HG02870 (cell line): ENCODE results near the gene SCRG1.

Experiments
- ATAC-seq: cut with Tn5 transposase; IDR thresholded peaks from one replicate; pipeline ENCODE4 v1.9.1; 2021; ENCODE audit warnings: mild to moderate bottlenecking, moderate library complexity; ENCODE audit not compliant: unreplicated experiment

The SCRG1 gene

DNA sequence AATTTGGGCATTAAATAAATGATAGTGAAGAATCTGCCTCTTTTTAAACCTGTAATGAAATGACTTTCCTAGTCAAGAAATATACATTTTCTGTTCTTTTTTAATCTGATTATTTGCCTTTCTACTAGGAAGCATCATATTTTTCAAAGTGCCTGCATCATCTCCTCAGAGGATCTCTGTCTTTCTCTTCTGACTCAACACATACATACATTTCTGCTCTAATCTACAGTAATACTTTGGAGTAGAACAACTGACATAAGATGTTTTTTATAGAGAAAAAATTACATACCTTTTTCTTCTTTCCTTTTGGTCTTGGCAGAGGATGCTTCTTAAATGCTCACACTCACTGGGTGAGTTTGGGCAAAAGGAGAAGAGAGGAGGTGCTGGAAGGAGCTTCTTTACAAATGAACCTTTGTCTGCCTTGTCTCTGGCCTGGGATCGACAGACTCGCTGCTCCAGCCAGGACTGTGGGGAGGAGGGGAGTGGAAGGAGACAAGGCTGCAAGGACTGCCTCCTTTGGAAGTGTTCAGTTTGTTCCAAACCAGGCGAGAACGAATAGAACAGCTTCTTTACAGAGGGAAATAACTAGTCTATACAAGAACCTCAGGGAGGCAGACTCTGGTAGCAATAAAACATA is at the start of gene SCRG1:
SCRG1 (minus strand) TSS at position 338 of the 637 bp plus-strand sequence. CDS start 7,702 bp downstream, outside the sequence.
- no peak for ATAC-seq

GRCh38 chr4:173448103-173448502 is 49.2 kb upstream of the SCRG1 start:
- ATAC-seq: no peak

GRCh38 chr4:173446416-173446815 is 47.5 kb upstream of the SCRG1 start:
- ATAC-seq: peak; percentile 91

DNA sequence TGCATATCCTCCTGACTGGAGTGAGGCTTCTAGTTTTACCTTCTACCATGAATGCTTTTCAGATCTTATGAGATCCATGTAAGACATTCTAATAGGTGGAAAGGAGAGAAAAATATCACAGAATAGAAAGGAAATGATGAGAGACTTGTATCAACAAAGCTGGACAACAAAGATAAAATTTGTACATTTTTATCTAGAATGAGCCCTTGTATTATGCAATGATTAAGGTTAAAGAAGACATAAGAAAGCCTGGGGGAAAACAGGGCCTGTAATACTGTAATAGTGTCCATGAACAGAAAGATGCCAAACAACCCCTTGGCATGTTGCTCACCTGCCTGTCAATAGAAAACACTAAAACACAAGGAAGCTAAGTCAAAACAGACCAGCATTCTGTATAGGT is 44.2 kb upstream of the SCRG1 start:
- ATAC-seq: no peak

DNA sequence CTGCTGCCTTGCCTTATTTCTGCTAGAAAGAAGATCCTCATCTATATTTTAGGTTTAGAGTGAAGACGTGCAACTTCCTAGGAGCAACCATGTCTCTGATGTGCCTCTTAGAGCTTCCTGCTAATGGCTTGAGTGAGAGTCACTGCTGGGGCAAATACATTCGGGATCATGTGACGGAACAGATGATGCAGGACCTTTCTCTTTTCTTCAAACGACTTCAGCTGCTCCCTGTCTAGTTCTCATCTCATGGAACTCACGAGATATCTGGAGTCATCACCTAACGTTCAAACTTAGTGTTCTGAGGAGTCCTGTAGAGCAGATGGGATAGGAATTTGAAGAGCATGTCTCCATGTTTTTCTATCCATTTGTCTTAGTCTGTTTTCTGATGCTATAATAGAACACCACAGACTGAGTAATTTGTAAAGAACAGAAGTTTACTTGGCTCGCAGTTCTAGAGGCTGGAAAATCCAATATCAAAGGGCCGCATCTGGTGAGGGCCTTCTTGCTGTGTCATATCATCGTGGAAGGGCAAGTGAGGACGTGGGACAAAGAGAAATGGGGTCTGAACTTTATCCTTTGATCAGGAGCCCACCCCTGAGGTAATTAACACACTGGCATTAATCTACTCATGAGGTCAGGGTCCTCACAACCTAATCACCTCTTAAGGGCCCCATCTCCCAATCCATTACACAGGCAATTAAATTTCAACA is 43.5 kb upstream of the SCRG1 start:
- no peak for ATAC-seq

GRCh38 chr4:173440888-173441287 is 42.0 kb upstream of the SCRG1 start:
- ATAC-seq: no peak

GRCh38 chr4:173436771-173437265 is 37.9 kb upstream of the SCRG1 start:
- ATAC-seq: no peak

DNA sequence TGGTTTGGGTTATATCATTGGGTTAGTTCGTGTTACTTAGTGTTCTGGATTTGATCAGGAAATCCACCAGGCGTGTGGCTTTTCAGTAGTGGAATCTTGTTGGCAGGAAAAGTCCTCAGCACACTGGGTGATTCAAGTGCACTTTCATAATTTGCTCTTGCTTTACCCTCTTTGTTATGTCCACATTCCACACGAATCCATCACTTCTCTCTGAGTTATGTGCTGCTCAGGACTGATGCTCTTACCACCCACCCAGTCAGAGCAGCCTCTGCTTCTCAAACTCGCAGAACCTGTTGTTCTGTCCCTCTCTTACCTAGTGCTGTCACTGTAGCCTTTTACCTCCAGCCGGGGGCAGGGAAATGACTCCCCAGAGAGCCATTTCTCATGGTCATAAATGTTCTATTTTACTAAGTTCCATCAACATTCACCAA is 37.2 kb upstream of the SCRG1 start:
- no peak for ATAC-seq

DNA sequence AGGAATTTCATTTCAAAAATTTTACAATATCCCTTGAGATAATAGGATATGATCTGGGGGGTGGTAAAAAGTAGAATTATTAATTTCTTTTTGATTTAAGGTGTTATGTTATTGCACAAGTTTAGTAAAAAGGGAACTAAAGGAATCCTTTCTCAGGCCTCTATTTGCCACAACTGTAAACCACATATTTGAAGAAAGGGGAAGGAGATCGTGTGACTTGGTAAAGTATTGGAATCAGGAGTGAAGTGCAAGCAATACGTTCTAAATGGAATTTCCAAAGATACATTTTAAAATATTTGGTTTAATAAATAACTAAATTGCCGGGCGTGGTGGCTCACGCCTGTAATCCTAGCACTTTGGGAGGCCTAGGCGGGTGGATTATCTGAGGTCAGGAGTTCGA is 35.3 kb upstream of the SCRG1 start:
- no peak for ATAC-seq

GRCh38 chr4:173433447-173433846 is 34.5 kb upstream of the SCRG1 start:
- no peak for ATAC-seq

GRCh38 chr4:173432430-173432829 is 33.5 kb upstream of the SCRG1 start:
- ATAC-seq: peak; percentile 51

DNA sequence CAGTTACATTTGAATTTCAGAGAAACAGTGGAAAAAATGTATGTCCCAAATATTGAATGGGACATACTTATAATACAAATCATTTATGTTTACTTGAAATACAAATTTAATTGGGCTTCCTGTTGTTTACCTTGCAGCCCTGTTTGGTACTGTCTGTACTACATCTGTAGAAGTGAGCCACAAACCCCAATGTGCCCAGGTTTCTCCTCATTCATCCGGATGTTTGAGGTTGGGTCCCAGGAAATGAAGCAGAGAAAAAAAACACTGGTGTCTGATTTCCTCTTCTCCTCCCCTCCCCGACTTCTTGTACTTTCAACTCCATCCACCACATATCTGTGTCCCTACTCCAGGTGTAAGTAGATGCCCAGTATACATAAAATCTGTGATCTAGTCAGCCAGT is 27.1 kb upstream of the SCRG1 start:
- no peak for ATAC-seq

GRCh38 chr4:173424899-173425805 is 26.2 kb upstream of the SCRG1 start:
- no peak for ATAC-seq

GRCh38 chr4:173420801-173421200 is 21.9 kb upstream of the SCRG1 start:
- ATAC-seq: no peak

DNA sequence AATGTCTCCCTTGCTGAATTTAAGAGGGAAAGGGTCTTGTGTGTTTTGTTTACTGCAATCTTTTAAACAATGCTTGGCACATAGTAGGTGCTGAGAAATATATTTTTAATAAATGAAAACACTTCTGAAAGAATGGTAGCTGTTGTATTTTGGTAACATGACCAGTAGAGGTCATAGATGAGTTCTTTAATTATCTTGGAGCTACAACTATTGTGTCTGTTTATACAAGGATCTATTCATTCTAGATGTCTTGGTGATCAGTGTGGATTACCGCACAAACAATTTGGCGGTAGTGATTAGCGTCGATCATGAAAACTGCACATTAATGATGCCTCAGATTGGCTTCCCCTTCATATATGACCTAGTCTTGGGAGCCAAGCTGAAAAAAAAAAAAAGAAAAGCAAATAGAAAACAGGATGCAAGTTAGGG is 21.4 kb upstream of the SCRG1 start:
- ATAC-seq: peak; percentile 55

- ATAC-seq: no peak
Observed at GRCh38 chr4:173418639-173419038, 19.7 kb upstream of the SCRG1 start.

- ATAC-seq: no peak
Observed at GRCh38 chr4:173417833-173418232, 18.9 kb upstream of the SCRG1 start.

DNA sequence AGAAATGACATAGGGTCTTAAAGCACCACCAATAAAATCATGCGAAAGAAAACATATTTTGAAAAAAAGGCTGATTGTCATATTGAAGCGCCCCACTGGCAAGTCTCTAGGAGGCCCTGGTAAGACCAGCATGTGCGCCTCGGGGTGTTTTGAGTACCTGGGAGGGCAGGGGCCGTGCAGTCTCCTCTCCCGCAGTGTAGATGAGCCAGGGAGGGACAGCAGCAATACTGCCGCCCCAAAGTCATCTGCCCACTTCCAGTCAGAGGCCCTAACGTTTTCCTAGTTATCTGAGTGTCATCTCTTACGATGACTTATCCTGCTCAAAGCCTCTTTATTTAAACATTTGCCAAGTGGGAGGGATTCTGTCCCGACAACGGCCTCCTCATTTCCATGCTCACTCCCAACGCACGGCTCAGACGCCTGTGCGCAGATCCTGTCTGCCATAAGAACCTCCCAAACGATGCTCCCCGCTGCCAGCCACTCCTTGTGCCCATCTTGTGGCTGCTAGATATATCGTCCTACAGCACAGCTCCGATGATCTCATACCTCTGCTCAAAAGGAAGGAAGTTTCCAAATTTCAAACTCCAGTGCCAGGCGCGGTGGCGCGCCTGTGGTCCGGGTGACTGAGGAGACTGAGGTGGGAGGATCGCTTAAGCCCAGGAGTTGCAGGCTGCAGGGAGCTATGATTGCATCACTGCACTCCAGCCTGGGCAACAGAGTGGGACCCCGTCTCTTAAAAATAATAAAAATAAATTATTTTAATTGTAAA is 17.2 kb upstream of the SCRG1 start:
- ATAC-seq: no peak

DNA sequence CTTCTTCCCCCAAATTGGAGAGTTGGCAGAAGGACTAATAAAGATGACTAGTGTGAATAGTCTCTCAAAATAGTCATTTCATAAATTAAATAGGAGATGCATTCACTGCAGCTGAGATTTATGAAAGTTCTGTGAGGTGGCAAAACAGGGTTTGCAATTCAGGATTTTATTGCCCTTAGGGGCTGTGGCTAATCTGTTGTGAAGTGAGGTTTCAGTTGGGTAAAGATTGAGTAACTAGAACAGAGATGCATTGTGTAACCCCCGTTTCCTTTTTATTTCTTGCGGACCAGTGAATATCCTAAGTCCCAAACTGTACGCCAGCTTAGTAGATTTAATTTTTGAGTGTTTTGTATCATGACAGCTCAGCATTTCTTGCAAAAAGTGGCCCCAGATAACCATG is 16.2 kb upstream of the SCRG1 start:
- no peak for ATAC-seq

DNA sequence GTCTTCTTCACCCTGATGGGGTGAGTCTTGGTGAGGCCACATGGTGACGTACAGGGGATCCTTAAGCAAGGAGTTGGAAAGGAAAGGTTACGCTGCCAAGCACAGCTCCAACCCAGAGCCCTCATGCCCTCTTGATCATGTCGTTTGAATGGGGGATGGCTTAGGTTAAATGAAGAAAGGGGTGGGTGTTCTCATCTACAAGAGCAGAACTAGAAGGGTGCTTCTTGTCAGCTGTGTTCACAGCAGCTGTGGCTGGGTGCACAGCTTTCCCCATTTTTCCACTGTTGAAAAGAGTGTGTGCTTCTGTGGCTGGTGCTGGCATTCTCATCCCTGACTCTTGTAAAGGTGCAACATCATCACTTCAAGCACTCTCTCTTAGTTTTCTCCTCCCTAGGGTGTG is 15.5 kb upstream of the SCRG1 start:
- no peak for ATAC-seq

GRCh38 chr4:173413036-173413435 is 14.1 kb upstream of the SCRG1 start:
- no peak for ATAC-seq
